Measurements from ENCODE around the gene CCDC85A. TPM values are rescaled to one million over a fixed set of nuclear protein-coding genes. Genes with fewer than 3 reads are reported as not detected.

Gene CCDC85A
- total RNA-seq, 1 experiment from 2014 or later: not detected

DNA sequence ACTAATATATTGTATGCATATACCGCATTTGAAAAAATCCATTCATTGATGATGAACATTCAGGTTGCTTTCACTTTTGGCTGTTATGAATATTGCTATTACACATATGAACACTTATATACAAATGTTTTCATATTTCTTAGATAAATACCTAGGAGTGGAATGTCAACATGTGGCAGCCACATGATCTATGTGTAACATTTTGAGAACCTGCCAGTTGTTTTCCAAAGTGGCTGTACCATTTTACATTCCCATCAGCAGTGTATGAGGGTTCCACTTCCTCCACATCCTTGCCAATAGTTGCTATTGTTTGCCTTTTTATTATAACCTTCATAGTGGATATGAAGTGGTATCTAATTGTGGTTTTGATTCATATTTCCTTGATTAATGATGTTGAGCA, 40.5 kb downstream of the CCDC85A start:
- H3K9me3 ChIP-seq: no peaks in the 10 kb centered on the region
- no peak overlapping the region for H3K4me3 ChIP-seq (ENCODE audit: low read depth, low read length)
- H3K4me1 ChIP-seq: no peaks in the 10 kb centered on the region
- peaks cover 14% of the 10 kb centered on the region for H3K27me3 Mint-ChIP-seq (ENCODE audit: insufficient read depth, unreplicated experiment)
- H3K4me3 Mint-ChIP-seq (ENCODE audit: unreplicated experiment): no peak overlapping the region
- DNase-seq: no peak
- H3K36me3 Mint-ChIP-seq (ENCODE audit: insufficient read depth, unreplicated experiment): no peaks in the 10 kb centered on the region
- no TSS peak for BruUV-seq (replicated peaks)
- no peaks in the 10 kb centered on the region for H3K36me3 ChIP-seq (ENCODE audit: control insufficient read depth, insufficient read depth, low read length)
- no peaks in the 10 kb centered on the region for H3K27me3 ChIP-seq (replicated peaks; ENCODE audit: control insufficient read depth, insufficient read depth, low read length)
- H3K27ac Mint-ChIP-seq (ENCODE audit: unreplicated experiment): no peak overlapping the region
- ChIA-PET POLR2A (no interaction called here), CTCF (no interaction called here)
- intact Hi-C loops (cut with micrococcal nuclease; ENCODE audit: unreplicated experiment): no loop called here
- no peaks in the 10 kb centered on the region for H3K4me1 Mint-ChIP-seq (ENCODE audit: low read depth, unreplicated experiment)
- H3K9me3 Mint-ChIP-seq (ENCODE audit: unreplicated experiment): no peaks in the 10 kb centered on the region
- TF ChIP-seq, protein P1, sequence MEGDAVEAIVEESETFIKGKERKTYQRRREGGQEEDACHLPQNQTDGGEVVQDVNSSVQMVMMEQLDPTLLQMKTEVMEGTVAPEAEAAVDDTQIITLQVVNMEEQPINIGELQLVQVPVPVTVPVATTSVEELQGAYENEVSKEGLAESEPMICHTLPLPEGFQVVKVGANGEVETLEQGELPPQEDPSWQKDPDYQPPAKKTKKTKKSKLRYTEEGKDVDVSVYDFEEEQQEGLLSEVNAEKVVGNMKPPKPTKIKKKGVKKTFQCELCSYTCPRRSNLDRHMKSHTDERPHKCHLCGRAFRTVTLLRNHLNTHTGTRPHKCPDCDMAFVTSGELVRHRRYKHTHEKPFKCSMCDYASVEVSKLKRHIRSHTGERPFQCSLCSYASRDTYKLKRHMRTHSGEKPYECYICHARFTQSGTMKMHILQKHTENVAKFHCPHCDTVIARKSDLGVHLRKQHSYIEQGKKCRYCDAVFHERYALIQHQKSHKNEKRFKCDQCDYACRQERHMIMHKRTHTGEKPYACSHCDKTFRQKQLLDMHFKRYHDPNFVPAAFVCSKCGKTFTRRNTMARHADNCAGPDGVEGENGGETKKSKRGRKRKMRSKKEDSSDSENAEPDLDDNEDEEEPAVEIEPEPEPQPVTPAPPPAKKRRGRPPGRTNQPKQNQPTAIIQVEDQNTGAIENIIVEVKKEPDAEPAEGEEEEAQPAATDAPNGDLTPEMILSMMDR (IDR thresholded peaks at IDR 0.05; ENCODE audit: insufficient read depth in 1 of 2, low read depth in 1 of 2, low read length in 1 of 2, severe bottlenecking in 1 of 2, unreplicated experiment in 1 of 2): no peak

DNA sequence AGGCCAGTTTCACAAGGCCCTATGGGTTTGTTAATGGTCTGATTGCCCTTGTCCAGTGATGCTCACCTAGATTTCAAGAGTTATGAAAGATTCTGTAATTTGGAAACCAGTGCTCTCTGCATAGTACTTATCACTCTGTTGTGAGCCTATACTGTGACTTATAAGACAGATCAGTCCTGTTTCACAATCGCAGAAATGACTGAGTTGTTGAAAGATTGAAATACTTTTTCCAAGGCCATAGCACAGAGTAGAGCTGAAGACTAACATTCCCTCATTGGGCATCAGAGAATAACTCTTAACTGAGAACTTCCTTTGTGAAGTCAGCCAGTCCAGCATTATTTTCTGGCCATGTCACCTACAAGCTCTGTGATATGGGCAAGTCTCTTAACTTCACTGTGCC, 44.0 kb downstream of the CCDC85A start:
- CTCF ChIA-PET: no interaction called here
- no peaks in the 10 kb centered on the region for H3K4me1 Mint-ChIP-seq (ENCODE audit: low read depth, unreplicated experiment)
- no peak for DNase-seq
- Histone ChIP-seq H3K4me3 (ENCODE audit: low read depth, low read length) (no peak overlapping the region), H3K4me1 (no peaks in the 10 kb centered on the region), H3K9me3 (no peaks in the 10 kb centered on the region), H3K27me3 (replicated peaks; ENCODE audit: control insufficient read depth, insufficient read depth, low read length) (no peaks in the 10 kb centered on the region), H3K36me3 (ENCODE audit: control insufficient read depth, insufficient read depth, low read length) (no peaks in the 10 kb centered on the region)
- H3K36me3 Mint-ChIP-seq (ENCODE audit: insufficient read depth, unreplicated experiment): no peaks in the 10 kb centered on the region
- intact Hi-C loops (cut with micrococcal nuclease; ENCODE audit: unreplicated experiment): no loop called here
- H3K9me3 Mint-ChIP-seq (ENCODE audit: unreplicated experiment): no peaks in the 10 kb centered on the region
- TF ChIP-seq, protein P1 (IDR thresholded peaks at IDR 0.05; ENCODE audit: insufficient read depth in 1 of 2, low read depth in 1 of 2, low read length in 1 of 2, severe bottlenecking in 1 of 2, unreplicated experiment in 1 of 2): no peak
- POLR2A ChIA-PET: no interaction called here
- peaks cover 32% of the 10 kb centered on the region for H3K27me3 Mint-ChIP-seq (ENCODE audit: insufficient read depth, unreplicated experiment)
- no peak overlapping the region for H3K27ac Mint-ChIP-seq (ENCODE audit: unreplicated experiment)
- BruUV-seq (replicated peaks): no TSS peak
- H3K4me3 Mint-ChIP-seq (ENCODE audit: unreplicated experiment): no peak overlapping the region

DNA sequence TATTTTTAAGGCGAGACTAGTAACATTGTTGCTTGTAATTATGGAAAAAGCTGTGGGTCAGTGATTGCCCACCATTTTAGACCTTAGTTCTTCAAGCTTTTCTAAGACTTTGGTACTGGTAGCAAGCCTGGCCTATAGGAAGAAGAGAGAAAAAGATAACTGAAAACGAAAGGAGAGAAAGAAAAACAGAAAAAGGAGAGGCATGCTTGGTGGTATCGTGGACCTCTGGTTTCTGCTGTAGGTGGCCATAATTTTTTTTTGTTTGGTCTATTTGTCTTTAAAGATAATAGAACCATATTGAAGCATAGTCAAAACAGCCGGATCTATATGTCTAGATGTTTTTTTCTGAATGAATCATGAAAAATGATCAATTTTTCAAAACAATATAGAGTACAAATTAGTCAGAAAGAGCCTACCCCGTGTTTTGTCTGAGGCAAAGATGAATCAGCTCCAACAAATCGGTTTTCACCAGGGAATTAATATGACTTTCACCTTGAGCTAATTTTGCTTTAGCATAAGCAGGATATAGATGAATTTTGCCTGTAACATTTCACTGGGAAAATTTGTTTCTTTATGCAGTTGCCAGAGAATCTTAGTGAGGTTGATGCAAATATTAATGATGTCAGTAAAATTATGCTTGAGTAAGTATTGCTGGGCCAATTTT, 45.7 kb downstream of the CCDC85A start:
- DNase-seq: no peak
- Histone ChIP-seq H3K4me1 (no peaks in the 10 kb centered on the region), H3K36me3 (ENCODE audit: control insufficient read depth, insufficient read depth, low read length) (no peaks in the 10 kb centered on the region), H3K4me3 (ENCODE audit: low read depth, low read length) (no peak overlapping the region), H3K27me3 (replicated peaks; ENCODE audit: control insufficient read depth, insufficient read depth, low read length) (no peaks in the 10 kb centered on the region), H3K9me3 (no peaks in the 10 kb centered on the region)
- intact Hi-C loops (cut with micrococcal nuclease; ENCODE audit: unreplicated experiment): no loop called here
- Mint-ChIP-seq H3K27ac (ENCODE audit: unreplicated experiment) (no peak overlapping the region), H3K27me3 (ENCODE audit: insufficient read depth, unreplicated experiment) (peaks cover 29% of the 10 kb centered on the region), H3K9me3 (ENCODE audit: unreplicated experiment) (no peaks in the 10 kb centered on the region), H3K4me3 (ENCODE audit: unreplicated experiment) (no peak overlapping the region), H3K36me3 (ENCODE audit: insufficient read depth, unreplicated experiment) (no peaks in the 10 kb centered on the region), H3K4me1 (ENCODE audit: low read depth, unreplicated experiment) (no peaks in the 10 kb centered on the region)
- ChIA-PET CTCF (no interaction called here), POLR2A (no interaction called here)
- TF ChIP-seq, protein P1 (IDR thresholded peaks at IDR 0.05; ENCODE audit: insufficient read depth in 1 of 2, low read depth in 1 of 2, low read length in 1 of 2, severe bottlenecking in 1 of 2, unreplicated experiment in 1 of 2): no peak
- BruUV-seq (replicated peaks): no TSS peak
